Neuron (in vitro differentiated cells): ENCODE data around the gene PPP6C.
"Not testable (repeated sequence)": the region's sequence is repeated elsewhere in the genome, so short reads cannot be mapped to it uniquely, and the experiment has no call there.

Experiments used
- H2AFZ ChIP-seq: one replicate; pipeline ENCODE4 v1.6.1; 2013; ENCODE audit warnings: low read depth, mild to moderate bottlenecking, inconsistent platforms, low read length, moderate library complexity
- H3K27me3 ChIP-seq: one replicate; pipeline ENCODE4 v1.6.1; 2013; ENCODE audit warnings: low read length; ENCODE audit not compliant: insufficient read depth
- H3K36me3 ChIP-seq: one replicate; pipeline ENCODE4 v1.6.1; 2013; ENCODE audit warnings: low read length; ENCODE audit not compliant: insufficient read depth
- H3K4me1 ChIP-seq: one replicate; pipeline ENCODE4 v1.6.1; 2013; ENCODE audit warnings: low read length; ENCODE audit not compliant: insufficient read depth
- H3K4me3 ChIP-seq: 2 replicates; pipeline ENCODE4 v1.5.1; 2013; ENCODE audit warnings: mild to moderate bottlenecking, low read length, moderate library complexity
- H3K9me3 ChIP-seq: one replicate; pipeline ENCODE4 v1.6.1; 2013; ENCODE audit warnings: low read length

PPP6C gene

DNA sequence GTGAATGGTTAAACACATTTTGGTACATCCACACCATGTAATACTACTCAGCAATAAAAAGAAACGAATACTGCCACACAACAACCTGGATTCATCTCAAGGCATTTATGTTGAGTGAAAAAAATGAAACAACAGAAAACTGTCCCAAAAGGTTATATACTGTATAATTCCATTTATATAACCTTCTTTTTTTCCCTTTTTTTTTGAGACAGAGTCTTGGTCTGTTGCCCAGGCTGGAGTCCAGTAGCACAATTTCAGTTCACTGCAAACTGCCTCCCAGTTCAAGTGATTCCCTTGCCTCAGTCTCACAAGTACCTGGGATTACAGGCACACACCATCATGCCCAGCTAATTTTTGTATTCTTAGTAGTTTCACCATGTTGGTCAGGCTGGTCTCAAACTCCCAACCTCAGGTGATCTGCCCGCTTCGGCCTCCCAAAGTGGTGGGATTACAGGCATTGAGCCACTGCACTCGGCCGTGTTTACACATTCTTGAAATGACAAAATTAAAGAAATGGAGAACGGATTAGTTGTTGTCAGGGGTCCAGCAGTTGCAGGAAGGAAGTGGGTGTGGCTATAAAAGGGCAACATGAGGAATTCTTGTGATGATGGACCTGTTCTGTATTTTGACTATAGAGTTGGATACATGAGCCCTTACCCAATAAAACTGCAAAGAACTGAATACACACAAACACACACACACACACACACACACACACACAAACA lies 17.4 kb downstream of the PPP6C start:
- Histone ChIP-seq H2AFZ (no peak overlapping the region), H3K4me1 (no peaks in the 10 kb centered on the region), H3K27me3 (no peaks in the 10 kb centered on the region), H3K9me3 (no peaks in the 10 kb centered on the region), H3K4me3 (no peak overlapping the region), H3K36me3 (peaks cover 17% of the 10 kb centered on the region)

GRCh38 chr9:125169895-125170294 lies 19.7 kb downstream of the PPP6C start:
- Histone ChIP-seq H2AFZ (no peak overlapping the region), H3K9me3 (no peaks in the 10 kb centered on the region), H3K4me3 (no peak overlapping the region), H3K36me3 (peaks cover 18% of the 10 kb centered on the region), H3K4me1 (no peaks in the 10 kb centered on the region), H3K27me3 (no peaks in the 10 kb centered on the region)

DNA sequence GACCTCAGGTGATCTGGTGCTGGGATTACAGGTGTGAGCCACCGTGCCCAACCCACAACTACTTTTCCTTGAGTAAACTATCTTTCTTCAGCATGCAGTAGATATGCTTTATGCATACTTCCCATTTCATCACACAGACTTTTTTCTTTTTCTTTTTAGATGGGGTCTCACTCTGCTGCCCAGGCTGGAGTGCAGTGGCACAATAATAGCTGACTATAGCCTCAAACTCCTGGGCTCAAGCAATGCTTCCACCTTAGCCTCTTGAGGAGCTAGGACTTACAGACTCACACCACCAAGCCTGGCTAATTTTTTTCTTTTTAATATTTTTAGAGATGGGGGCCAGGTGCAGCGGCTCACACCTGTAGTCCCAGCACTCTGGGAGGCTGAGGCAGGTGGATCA lies 22.8 kb downstream of the PPP6C start:
- H3K4me3 ChIP-seq = no peak overlapping the region
- no peaks in the 10 kb centered on the region for H3K27me3 ChIP-seq
- no peaks in the 10 kb centered on the region for H3K4me1 ChIP-seq

DNA sequence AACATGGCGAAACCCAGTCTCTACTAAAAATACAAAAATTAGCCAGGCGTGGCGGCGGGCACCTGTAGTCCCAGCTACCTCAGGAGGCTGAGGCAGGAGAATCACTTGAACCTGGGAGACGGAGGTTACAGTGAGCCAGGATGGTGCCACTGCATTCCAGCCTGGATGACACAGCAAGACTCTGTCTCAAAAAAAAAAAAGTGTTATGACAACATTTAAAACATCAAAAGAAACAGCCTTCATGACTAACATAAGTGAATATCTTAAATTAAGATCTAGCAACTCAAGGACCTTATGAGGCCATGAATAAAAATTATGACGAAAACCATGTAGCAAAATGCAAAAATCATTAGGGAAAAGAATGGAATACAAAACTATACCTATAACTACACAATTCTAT lies 26.7 kb downstream of the PPP6C start:
- H2AFZ ChIP-seq, H3K4me1 ChIP-seq, H3K27me3 ChIP-seq, H3K4me3 ChIP-seq, H3K9me3 ChIP-seq: not testable (repeated sequence)
- peaks cover 14% of the 10 kb centered on the region for H3K36me3 ChIP-seq

More for the DNA sequence above, 22.8 kb downstream of the PPP6C start:
- H3K9me3 ChIP-seq = no peaks in the 10 kb centered on the region
- no peak overlapping the region for H2AFZ ChIP-seq
- peaks cover 20% of the 10 kb centered on the region for H3K36me3 ChIP-seq

- Histone ChIP-seq H3K36me3 (peaks cover 18% of the 10 kb centered on the region), H3K4me1 (no peaks in the 10 kb centered on the region), H2AFZ (no peak overlapping the region), H3K4me3 (no peak overlapping the region), H3K9me3 (no peaks in the 10 kb centered on the region), H3K27me3 (no peaks in the 10 kb centered on the region)
These were observed 28.2 kb downstream of the PPP6C start for GRCh38 chr9:125161284-125161918.

GRCh38 chr9:125160750-125161149 lies 28.9 kb downstream of the PPP6C start:
- no peaks in the 10 kb centered on the region for H3K9me3 ChIP-seq
- H3K4me1 ChIP-seq = no peaks in the 10 kb centered on the region
- no peaks in the 10 kb centered on the region for H3K27me3 ChIP-seq
- no peak overlapping the region for H2AFZ ChIP-seq
- H3K36me3 ChIP-seq = peaks cover 18% of the 10 kb centered on the region
- no peak overlapping the region for H3K4me3 ChIP-seq

DNA sequence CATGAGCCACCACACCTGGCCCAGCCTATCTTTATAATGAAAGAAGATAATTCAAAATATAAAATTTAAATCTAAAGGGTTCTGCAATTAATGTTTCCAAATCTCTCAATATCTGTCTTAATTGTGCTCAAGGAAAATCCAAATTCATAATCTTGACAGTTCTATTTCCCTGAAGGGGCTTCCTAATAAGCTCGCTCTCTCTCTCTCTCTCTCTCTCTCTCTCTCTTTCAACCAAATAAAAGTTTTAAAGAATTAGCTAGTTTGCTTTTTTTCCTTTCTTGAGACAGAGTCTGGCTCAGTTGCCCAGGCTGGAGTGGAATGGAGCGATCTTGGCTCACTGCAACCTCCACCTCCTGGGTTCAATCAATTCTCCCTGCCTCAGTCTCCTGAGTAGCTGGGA lies 33.1 kb downstream of the PPP6C start:
- no peak overlapping the region for H3K4me3 ChIP-seq
- no peaks in the 10 kb centered on the region for H3K27me3 ChIP-seq
- no peaks in the 10 kb centered on the region for H3K4me1 ChIP-seq
- H3K9me3 ChIP-seq = no peaks in the 10 kb centered on the region
- H2AFZ ChIP-seq = no peak overlapping the region
- peaks cover 46% of the 10 kb centered on the region for H3K36me3 ChIP-seq

- Histone ChIP-seq H3K4me1 (no peaks in the 10 kb centered on the region), H3K4me3 (no peak overlapping the region), H3K27me3 (no peaks in the 10 kb centered on the region), H3K36me3 (peaks cover 63% of the 10 kb centered on the region), H3K9me3 (no peaks in the 10 kb centered on the region), H2AFZ (no peak overlapping the region)
These were observed 35.8 kb downstream of the PPP6C start for GRCh38 chr9:125153712-125154367.

DNA sequence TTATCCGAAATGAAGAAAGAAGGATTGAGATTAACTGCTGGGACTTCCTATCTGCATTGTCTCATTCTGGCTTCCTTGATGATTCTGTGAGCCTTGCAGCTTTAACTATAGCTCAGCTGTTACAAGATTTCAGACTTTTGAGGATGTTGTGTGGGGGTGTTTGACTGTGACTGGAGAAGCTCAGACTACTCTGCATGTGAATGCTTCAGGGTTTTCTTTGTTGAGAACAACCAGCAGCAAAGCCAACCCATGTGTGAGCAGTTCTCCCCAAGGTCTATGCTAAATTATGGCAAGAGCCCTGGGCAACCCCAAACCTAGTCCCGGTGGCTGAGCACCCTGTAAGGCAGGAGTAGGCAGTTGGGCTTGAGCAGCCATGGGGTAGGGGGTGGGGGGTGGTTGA lies 37.9 kb downstream of the PPP6C start:
- Histone ChIP-seq H2AFZ (no peak overlapping the region), H3K9me3 (no peaks in the 10 kb centered on the region), H3K4me3 (no peak overlapping the region), H3K27me3 (no peaks in the 10 kb centered on the region), H3K4me1 (no peaks in the 10 kb centered on the region), H3K36me3 (peaks cover 60% of the 10 kb centered on the region)

- H3K4me3 ChIP-seq = no peak overlapping the region
- H3K36me3 ChIP-seq = peaks cover 60% of the 10 kb centered on the region
- no peaks in the 10 kb centered on the region for H3K27me3 ChIP-seq
- H2AFZ ChIP-seq = no peak overlapping the region
- no peaks in the 10 kb centered on the region for H3K4me1 ChIP-seq
- H3K9me3 ChIP-seq = no peaks in the 10 kb centered on the region
These were observed 39.0 kb downstream of the PPP6C start for GRCh38 chr9:125150349-125151245.

GRCh38 chr9:125147401-125147951 lies 42.1 kb downstream of the PPP6C start:
- Histone ChIP-seq H3K27me3 (no peaks in the 10 kb centered on the region), H3K9me3 (no peaks in the 10 kb centered on the region), H3K36me3 (peaks cover 37% of the 10 kb centered on the region), H3K4me1 (peaks cover 4% of the 10 kb centered on the region), H3K4me3 (no peak overlapping the region), H2AFZ (no peak overlapping the region)

- Histone ChIP-seq H3K27me3 (no peaks in the 10 kb centered on the region), H3K36me3 (peaks cover 33% of the 10 kb centered on the region), H3K9me3 (no peaks in the 10 kb centered on the region), H3K4me3 (no peak overlapping the region), H3K4me1 (peaks cover 9% of the 10 kb centered on the region), H2AFZ (no peak overlapping the region)
These were observed 43.4 kb downstream of the PPP6C start for GRCh38 chr9:125146247-125146646.
